ENCODE results near the gene HAL. TPM values are rescaled to one million over a fixed set of nuclear protein-coding genes. Genes with fewer than 3 reads are reported as not detected.
A peak's percentile ranks its signal among the peaks of the same experiment; 100 is the strongest.

HAL gene
- total and polyA plus RNA-seq, 2 of the 13 experiments (the other 11 are each of a cell fraction or from before 2014, with no cell fraction given), result 0.89 to 37.8 TPM

GRCh38 chr12:95996034-95996658 is at the start of gene HAL (continued):
- TF ChIP-seq RERE (CRISPR knock-in tag; IDR thresholded peaks at IDR 0.05; ENCODE audit: low read depth) (peak; percentile 97), HNF1B (CRISPR knock-in tag; IDR thresholded peaks at IDR 0.05) (peak; percentile 92), ZKSCAN8 (CRISPR knock-in tag; IDR thresholded peaks at IDR 0.05; ENCODE audit: borderline replicate concordance) (peak; percentile 82; the same call in 1 of the 2 replicates), MIER3 (CRISPR knock-in tag; IDR thresholded peaks at IDR 0.05; ENCODE audit: borderline replicate concordance) (peak; percentile 97; the same call in 1 of the 2 replicates), SOX6 (IDR thresholded peaks at IDR 0.05) (no peak), SOX6 (CRISPR knock-in tag; IDR thresholded peaks at IDR 0.05) (peak; percentile 99), RFXANK (CRISPR knock-in tag; IDR thresholded peaks at IDR 0.05) (0 out of 2 replicates have a peak, but pooled peaks have one; percentile 65), ZNF574 (CRISPR knock-in tag; IDR thresholded peaks at IDR 0.05) (peak; percentile 50; the same call in 1 of the 2 replicates), PAXIP1 (CRISPR knock-in tag; conservative IDR thresholded peaks at IDR 0.05) (peak; percentile 98), ZFP41 (CRISPR knock-in tag; IDR thresholded peaks at IDR 0.05; ENCODE audit: borderline replicate concordance) (no peak), ATF5 (CRISPR knock-in tag; IDR thresholded peaks at IDR 0.05; ENCODE audit: low read depth) (0 out of 2 replicates have a peak, but pooled peaks have one; percentile 68), ZNF124 (CRISPR knock-in tag; IDR thresholded peaks at IDR 0.05) (peak; percentile 79; the same call in 1 of the 2 replicates), ZNF414 (CRISPR knock-in tag; IDR thresholded peaks at IDR 0.05) (peak; percentile 93; the same call in 1 of the 2 replicates)
